Glutamatergic neuron (in vitro differentiated cells): ENCODE results near the gene MSI2. TPM values are rescaled to one million over a fixed set of nuclear protein-coding genes. Genes with fewer than 3 reads are reported as not detected.

Experiments
- DNase-seq: peaks from one replicate; pipeline ENCODE4 v3.0.0; 2022
- H3K27ac Mint-ChIP-seq: one replicate; pipeline ENCODE4 v1.8.0; 2020; ENCODE audit warnings: mild to moderate bottlenecking, mixed read lengths, inconsistent platforms; ENCODE audit not compliant: unreplicated experiment
- H3K27me3 Mint-ChIP-seq: one replicate; pipeline ENCODE4 v1.8.0; 2020; ENCODE audit warnings: mild to moderate bottlenecking, moderate library complexity, mixed read lengths, inconsistent platforms; ENCODE audit not compliant: unreplicated experiment
- H3K36me3 Mint-ChIP-seq: one replicate; pipeline ENCODE4 v1.8.0; 2020; ENCODE audit warnings: mild to moderate bottlenecking, mixed read lengths, inconsistent platforms; ENCODE audit not compliant: unreplicated experiment
- H3K4me1 Mint-ChIP-seq: one replicate; pipeline ENCODE4 v1.8.0; 2020; ENCODE audit warnings: mild to moderate bottlenecking, low read depth, mixed read lengths, inconsistent platforms; ENCODE audit not compliant: unreplicated experiment
- H3K4me3 Mint-ChIP-seq: one replicate; pipeline ENCODE4 v1.8.0; 2020; ENCODE audit warnings: mild to moderate bottlenecking, mixed read lengths, inconsistent platforms; ENCODE audit not compliant: unreplicated experiment
- H3K9me3 Mint-ChIP-seq: one replicate; pipeline ENCODE4 v1.8.0; 2020; ENCODE audit warnings: mild to moderate bottlenecking, moderate library complexity, mixed read lengths, inconsistent platforms; ENCODE audit not compliant: unreplicated experiment
- CTCF ChIP-seq: fragments of 200-600 bp; sonication (generic); IDR thresholded peaks from one replicate; pipeline ENCODE4 v1.5.0; 2021; ENCODE audit not compliant: partially characterized antibody, unreplicated experiment
- total RNA-seq: library from RNA; stranded (reverse); fragmentation: NEBNext Ultra II Directional; extraction: Animal tissue kit (Norgen Biotek cat#: 25700); gene quantifications from one replicate; pipeline ENCODE4 v1.2.1, GENCODE V29; 2021; ENCODE audit not compliant: unreplicated experiment

MSI2 gene
- total RNA-seq, 1 donor from 2014 or later = 141 TPM

DNA sequence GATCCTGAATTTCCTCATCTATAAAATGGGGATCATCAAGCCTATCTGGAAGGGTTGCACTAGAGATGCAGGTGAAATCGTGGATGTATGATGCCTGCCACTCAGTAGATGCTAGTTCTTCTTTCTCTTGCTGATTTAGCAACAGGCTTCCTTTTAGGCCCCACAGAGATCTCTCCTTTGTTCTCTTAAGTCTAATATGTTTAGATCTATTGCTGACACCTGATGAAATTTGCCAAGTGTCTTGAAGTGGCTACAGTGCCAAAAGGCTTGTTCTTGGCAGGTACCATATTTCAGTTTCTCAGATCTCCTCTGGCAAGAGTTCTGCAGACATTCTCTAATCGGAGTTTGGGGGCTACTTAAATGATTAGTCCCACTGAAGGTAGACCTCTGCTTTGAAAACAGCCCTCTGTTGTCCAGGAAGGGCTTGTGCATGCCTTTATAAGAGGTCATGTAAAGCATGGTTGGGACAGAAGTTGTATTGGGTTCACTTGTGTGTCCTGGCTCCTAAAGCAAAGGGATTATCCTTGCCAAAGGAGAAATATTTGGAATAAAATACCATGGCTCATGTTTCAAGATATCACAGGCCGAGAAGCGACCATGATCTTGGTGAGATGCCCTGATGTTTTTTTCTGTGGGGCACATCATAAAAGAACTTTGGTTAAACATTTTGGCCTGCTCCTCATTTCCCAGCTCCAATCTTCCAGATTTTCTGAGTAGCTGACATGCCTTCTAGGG, 234.0 kb downstream of the MSI2 start:
- TF ChIP-seq CTCF = no peak
- no peak for DNase-seq
- Mint-ChIP-seq H3K36me3 (no peaks in the 10 kb centered on the region), H3K27ac (no peak overlapping the region), H3K4me3 (no peak overlapping the region), H3K9me3 (peaks cover 7% of the 10 kb centered on the region), H3K27me3 (peaks cover 11% of the 10 kb centered on the region), H3K4me1 (peaks cover 18% of the 10 kb centered on the region)

DNA sequence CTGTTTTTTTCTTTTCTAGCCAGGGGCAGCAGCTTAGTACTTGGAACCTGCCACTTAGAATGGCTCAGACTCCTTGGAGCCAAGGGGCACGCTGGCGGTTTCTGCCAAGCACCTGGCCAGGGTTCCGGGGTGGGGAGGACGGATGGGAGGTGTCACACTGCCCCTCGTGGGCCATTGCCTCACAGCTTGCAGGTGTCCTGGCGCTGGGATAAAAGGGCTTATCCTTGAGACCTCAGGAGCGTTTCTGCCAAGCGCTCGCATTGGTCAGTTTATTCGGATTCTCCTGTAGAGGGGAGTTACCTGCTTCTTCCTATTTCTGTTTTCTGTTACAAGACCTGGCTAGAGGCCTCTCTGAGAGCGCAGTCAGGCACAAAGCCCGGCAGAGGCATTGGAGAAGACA, 234.6 kb downstream of the MSI2 start:
- no peak overlapping the region for H3K4me3 Mint-ChIP-seq
- no peaks in the 10 kb centered on the region for H3K36me3 Mint-ChIP-seq
- TF ChIP-seq CTCF = no peak
- H3K27ac Mint-ChIP-seq = no peak overlapping the region
- peaks cover 11% of the 10 kb centered on the region for H3K27me3 Mint-ChIP-seq
- H3K4me1 Mint-ChIP-seq = peaks cover 15% of the 10 kb centered on the region
- DNase-seq = no peak
- H3K9me3 Mint-ChIP-seq = peaks cover 7% of the 10 kb centered on the region

DNA sequence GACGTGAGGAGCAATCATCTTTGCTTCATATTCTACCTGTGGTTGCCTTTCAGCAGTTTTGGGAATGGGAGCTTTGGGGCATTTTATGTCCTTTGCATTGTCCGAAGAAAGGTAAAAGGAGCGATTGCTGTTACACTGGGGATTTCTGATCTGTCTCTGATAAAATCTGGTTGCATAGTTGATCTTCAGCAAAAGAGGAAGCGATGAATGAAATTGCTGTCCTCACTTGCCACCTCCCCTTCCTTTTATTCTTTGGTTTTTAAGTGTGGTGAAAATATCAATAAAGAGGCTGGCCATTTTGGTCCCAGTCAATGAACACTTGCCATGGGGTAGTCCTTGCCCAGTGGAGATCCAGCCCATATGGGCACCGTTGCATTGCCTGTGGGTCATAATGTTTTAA, 236.8 kb downstream of the MSI2 start:
- DNase-seq = no peak
- TF ChIP-seq CTCF = no peak
- no peaks in the 10 kb centered on the region for H3K36me3 Mint-ChIP-seq
- H3K27me3 Mint-ChIP-seq = peaks cover 9% of the 10 kb centered on the region
- peaks cover 9% of the 10 kb centered on the region for H3K4me1 Mint-ChIP-seq
- H3K4me3 Mint-ChIP-seq = no peak overlapping the region
- H3K27ac Mint-ChIP-seq = no peak overlapping the region
- H3K9me3 Mint-ChIP-seq = peaks cover 7% of the 10 kb centered on the region

GRCh38 chr17:57493625-57494024, 237.3 kb downstream of the MSI2 start:
- peaks cover 9% of the 10 kb centered on the region for H3K27me3 Mint-ChIP-seq
- H3K4me3 Mint-ChIP-seq = no peak overlapping the region
- H3K36me3 Mint-ChIP-seq = no peaks in the 10 kb centered on the region

More at GRCh38 chr17:57493625-57494024, 237.3 kb downstream of the MSI2 start:
- Mint-ChIP-seq H3K27ac (no peak overlapping the region), H3K4me1 (peaks cover 9% of the 10 kb centered on the region), H3K9me3 (peaks cover 7% of the 10 kb centered on the region)
- DNase-seq = no peak
- no peak for TF ChIP-seq CTCF
